Fibroblast of lung (primary cell): ENCODE results near the gene MAGI2.

Source experiments
- CTCF ChIP-seq, 2 donors: IDR thresholded peaks in 1 of 2; conservative IDR thresholded peaks in 1 of 2; 1 replicate in 1 of 2; 2 replicates in 1 of 2; pipeline ENCODE4 v1.5.1; 2011 to 2012; ENCODE audit warnings: low read length in 2 of 2, control low read depth in 1 of 2, inconsistent platforms in 1 of 2, low read depth in 1 of 2, mild to moderate bottlenecking in 1 of 2
- EZH2 ChIP-seq: IDR thresholded peaks from 2 replicates; pipeline ENCODE4 v1.5.1; 2012; ENCODE audit warnings: low read length, control low read depth, mild to moderate bottlenecking; ENCODE audit errors: missing control alignments

GRCh38 chr7:78218876-78219275 is 1234.6 kb downstream of the MAGI2 start:
- no peak for TF ChIP-seq EZH2
- TF ChIP-seq CTCF (conservative IDR thresholded peaks at IDR 0.05 in 1 of 2, IDR thresholded peaks at IDR 0.05 in 1 of 2; ENCODE audit: low read depth in 1 of 2, low read length in 2 of 2) = no peak
